Hematopoietic multipotent progenitor cell treated with erythropoietin and hydrocortisone succinate and interleukin-3 and kit ligand, for 17 days (in vitro differentiated cells): ENCODE measurements around the gene KCP.

Experiments used
- DNase-seq: peaks from one replicate; pipeline ENCODE4 v3.0.0-alpha.2; 2015; ENCODE audit warnings: low spot score

KCP gene

DNA sequence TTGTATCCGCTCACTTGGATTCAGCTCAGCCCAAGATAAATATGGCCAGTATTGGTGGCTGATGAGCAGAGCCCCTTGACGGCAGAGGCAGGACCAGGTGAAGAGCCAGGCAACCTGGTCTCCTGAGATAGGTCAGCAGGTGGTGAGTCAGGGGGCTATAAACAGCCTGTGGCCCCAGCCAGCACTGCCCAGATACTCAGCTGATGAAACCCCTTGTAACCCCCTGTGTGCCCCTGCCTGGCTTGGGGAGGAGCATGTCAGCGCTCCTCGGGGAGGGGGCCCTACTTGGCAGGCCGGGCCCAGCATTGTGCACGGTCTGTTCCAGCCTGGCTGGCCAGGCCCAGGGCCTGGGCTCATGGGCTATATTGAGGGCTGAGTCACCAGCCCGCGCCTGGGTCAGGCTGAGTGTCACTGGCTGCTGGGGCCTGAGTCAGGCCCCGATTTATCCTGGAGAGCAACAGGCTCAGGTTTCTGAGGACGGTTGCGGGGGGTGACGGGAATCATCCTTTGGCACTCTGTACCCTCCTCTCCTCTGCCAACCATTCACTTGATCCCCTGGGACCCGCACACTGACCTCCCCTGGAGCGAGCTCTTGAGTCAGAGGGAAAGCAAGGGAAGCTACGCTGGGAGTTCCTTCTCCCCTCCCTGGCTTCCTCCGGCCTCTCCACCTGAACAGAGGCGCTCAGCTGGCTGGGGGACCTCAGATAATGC is 83.1 kb downstream of the KCP start:
- no peak for DNase-seq

GRCh38 chr7:128826916-128827247 is 83.6 kb downstream of the KCP start:
- no peak for DNase-seq
